Mucosa of descending colon (tissue), 3 donors: ENCODE measurements around the gene FAM53B. TPM values are rescaled to one million over a fixed set of nuclear protein-coding genes. Genes with fewer than 3 reads are reported as not detected.

ENCODE experiments used
- ATAC-seq: fragments of 200-7000 bp; cut with Tn5 transposase; one replicate; pipeline ENCODE4 v1.9.1; 2020; ENCODE audit warnings: mild to moderate bottlenecking, moderate library complexity
- DNase-seq, 3 donors: peaks; one replicate each; pipeline ENCODE4 v3.0.0-alpha.2; 2020
- H3K36me3 ChIP-seq: fragments of 200-600 bp; one replicate; pipeline ENCODE4 v1.8.0; 2021; ENCODE audit warnings: low read depth, mild to moderate bottlenecking
- H3K4me1 ChIP-seq: fragments of 200-600 bp; one replicate; pipeline ENCODE4 v1.8.0; 2021; ENCODE audit warnings: low read depth, mild to moderate bottlenecking
- H3K4me3 ChIP-seq: fragments of 200-600 bp; one replicate; pipeline ENCODE4 v1.8.0; 2021; ENCODE audit warnings: mild to moderate bottlenecking
- H3K9me3 ChIP-seq: fragments of 200-600 bp; one replicate; pipeline ENCODE4 v1.8.0; 2021; ENCODE audit warnings: mild to moderate bottlenecking
- CTCF ChIP-seq: fragments of 200-600 bp; IDR thresholded peaks from one replicate; pipeline ENCODE4 v1.8.0; 2022; ENCODE audit warnings: antibody characterized with exemption, mild to moderate bottlenecking
- intact Hi-C, 2 donors: fragments of 100-400 bp; cut with DNase I in 1 of 2; cut with micrococcal nuclease in 1 of 2; formaldehyde crosslinking; loops; one replicate each; pipeline versions ENCODE4 v1.11.0 to v1.11.1; 2022; cut with DNase I, micrococcal nuclease
- total RNA-seq, 3 donors: library from RNA; stranded (reverse); fragmentation: NEBNext Ultra II Directional in 2 of 3; extraction: Animal tissue kit (Norgen Biotek cat#: 25700) in 2 of 3; gene quantifications; one replicate each; pipeline versions ENCODE4 v1.2.1 to v1.2.4, GENCODE V29; 2021 to 2023
- donor health status: DM: no; HTN: no; CAD: no; lungs with moderate emphysema.
- donor health status: DM: no; HTN: no; CAD: no.
- donor health status: DM: no; HTN: yes; CAD: no.

Gene FAM53B
- total RNA-seq, 3 donors from 2014 or later, result 37.2 to 48.0 (median 44.2) TPM

GRCh38 chr10:124665558-124665957 lies 78.6 kb downstream of the FAM53B start:
- no peaks in the 10 kb centered on the region for H3K9me3 ChIP-seq
- peaks cover 12% of the 10 kb centered on the region for H3K4me1 ChIP-seq
- no peaks in the 10 kb centered on the region for H3K36me3 ChIP-seq
- DNase-seq (no peak), ATAC-seq (no peak)
- TF ChIP-seq CTCF, result no peak
- intact Hi-C loops, result no loop called here
- H3K4me3 ChIP-seq, result no peak overlapping the region

GRCh38 chr10:124665091-124665490 lies 79.1 kb downstream of the FAM53B start:
- DNase-seq (peak in 1 of 3 donors; percentile 17), ATAC-seq (no peak)
- Histone ChIP-seq H3K36me3 (no peaks in the 10 kb centered on the region), H3K4me1 (peaks cover 12% of the 10 kb centered on the region), H3K4me3 (no peak overlapping the region), H3K9me3 (no peaks in the 10 kb centered on the region)
- intact Hi-C loops, result no loop called here
- TF ChIP-seq CTCF, result no peak

- Histone ChIP-seq H3K36me3 (no peaks in the 10 kb centered on the region), H3K4me1 (peaks cover 12% of the 10 kb centered on the region), H3K4me3 (no peak overlapping the region), H3K9me3 (no peaks in the 10 kb centered on the region)
- DNase-seq (peak in 1 of 3 donors; percentile 41), ATAC-seq (no peak)
- intact Hi-C loops, result no loop called here
- no peak for TF ChIP-seq CTCF
Measured at GRCh38 chr10:124663766-124664360, 80.3 kb downstream of the FAM53B start.

- Histone ChIP-seq H3K9me3 (no peaks in the 10 kb centered on the region), H3K36me3 (no peaks in the 10 kb centered on the region), H3K4me3 (no peak overlapping the region), H3K4me1 (peaks cover 12% of the 10 kb centered on the region)
- intact Hi-C loops, result no loop called here
- ATAC-seq, result no peak
- DNase-seq, result peak in 1 of 3 donors; percentile 18
- no peak for TF ChIP-seq CTCF
Measured at GRCh38 chr10:124663228-124663627, 81.0 kb downstream of the FAM53B start.

- DNase-seq (peak in 1 of 3 donors; percentile 22), ATAC-seq (no peak)
- Histone ChIP-seq H3K9me3 (no peaks in the 10 kb centered on the region), H3K4me3 (no peak overlapping the region), H3K36me3 (no peaks in the 10 kb centered on the region), H3K4me1 (peaks cover 3% of the 10 kb centered on the region)
- TF ChIP-seq CTCF, result no peak
- intact Hi-C loops, result no loop called here
Measured at GRCh38 chr10:124661660-124662180, 82.5 kb downstream of the FAM53B start.
